HT-29 (cell line): ENCODE data around the gene TRIM28. TPM values are rescaled to one million over a fixed set of nuclear protein-coding genes. Genes with fewer than 3 reads are reported as not detected.
"Not testable (repeated sequence)": the region's sequence is repeated elsewhere in the genome, so short reads cannot be mapped to it uniquely, and the experiment has no call there.

ENCODE experiments used
- DNase-seq: peaks from one replicate; pipeline ENCODE4 v3.0.0-alpha.2; 2015; ENCODE audit warnings: low spot score
- total RNA-seq: library from RNA; depleted of rRNA; stranded (reverse); fragments of >200 nt; shearing (Covaris generic); gene quantifications from 2 replicates; pipeline ENCODE4 v1.2.3, GENCODE V29; 2014; rRNA removed

Gene TRIM28
- total RNA-seq = 1,771 and 1,829 TPM in 2 replicates

DNA sequence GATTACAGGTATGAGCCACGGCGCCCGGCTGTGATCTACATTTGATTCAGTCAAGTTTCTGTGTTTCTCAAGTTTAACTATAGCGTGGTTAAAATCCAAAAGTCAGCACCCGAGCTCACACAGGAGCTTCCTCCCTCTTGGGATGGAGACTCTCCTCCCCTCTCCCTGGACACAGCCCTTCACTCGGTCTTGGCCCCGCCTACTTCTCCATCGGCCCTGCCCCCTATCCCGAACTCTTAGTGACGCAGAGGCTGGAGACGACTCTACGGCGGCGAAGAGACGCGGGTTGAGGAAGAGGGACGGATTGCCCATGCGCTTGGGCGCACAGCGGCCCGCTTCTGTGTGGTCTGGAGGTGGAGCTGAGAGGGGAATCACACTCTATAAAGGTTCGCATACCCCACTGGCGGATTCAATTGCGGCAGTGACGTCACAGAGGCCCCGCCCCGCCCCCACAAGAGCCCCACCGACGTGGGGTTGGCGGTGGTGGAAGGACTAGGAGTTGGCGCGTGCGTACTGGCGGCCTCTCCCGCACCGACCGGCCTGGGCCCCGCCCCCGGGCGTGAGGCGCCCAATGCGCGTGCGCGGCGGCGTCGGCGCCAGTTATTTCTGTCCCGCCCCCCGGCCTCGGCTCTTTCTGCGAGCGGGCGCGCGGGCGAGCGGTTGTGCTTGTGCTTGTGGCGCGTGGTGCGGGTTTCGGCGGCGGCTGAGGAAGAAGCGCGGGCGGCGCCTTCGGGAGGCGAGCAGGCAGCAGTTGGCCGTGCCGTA is at the start of gene TRIM28:
Gene TRIM28, plus strand, starts transcription at position 239 of the 765 bp plus-strand sequence. CDS start 694 bp downstream, outside the sequence.
- DNase-seq = peak; percentile 100

DNA sequence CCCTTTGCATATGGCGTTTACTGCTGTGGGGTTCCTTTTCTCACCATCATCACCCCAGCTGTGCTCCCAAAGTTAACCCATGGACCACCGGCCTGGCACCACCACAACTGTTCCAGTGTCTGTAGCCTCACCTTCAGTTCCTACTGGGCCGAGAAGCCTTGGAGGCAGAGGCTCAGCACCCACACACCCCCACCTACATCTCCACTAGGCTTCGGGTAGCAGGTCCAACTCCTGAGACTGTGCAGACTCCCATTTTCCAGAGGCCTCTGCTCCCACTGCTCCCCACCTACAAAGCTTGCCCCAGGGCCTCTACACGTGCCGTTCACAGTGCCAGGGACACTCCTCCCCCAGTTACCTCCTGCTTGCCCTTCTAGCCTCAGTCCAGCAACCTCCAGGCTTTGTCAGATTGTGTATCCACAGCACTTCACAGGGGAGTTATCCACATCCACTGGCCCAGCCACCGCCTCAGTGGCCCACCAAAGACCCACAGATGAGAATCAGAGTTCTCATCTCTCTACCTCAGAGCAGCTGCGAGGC is 46.2 kb upstream of the TRIM28 start:
- no peak for DNase-seq

DNA sequence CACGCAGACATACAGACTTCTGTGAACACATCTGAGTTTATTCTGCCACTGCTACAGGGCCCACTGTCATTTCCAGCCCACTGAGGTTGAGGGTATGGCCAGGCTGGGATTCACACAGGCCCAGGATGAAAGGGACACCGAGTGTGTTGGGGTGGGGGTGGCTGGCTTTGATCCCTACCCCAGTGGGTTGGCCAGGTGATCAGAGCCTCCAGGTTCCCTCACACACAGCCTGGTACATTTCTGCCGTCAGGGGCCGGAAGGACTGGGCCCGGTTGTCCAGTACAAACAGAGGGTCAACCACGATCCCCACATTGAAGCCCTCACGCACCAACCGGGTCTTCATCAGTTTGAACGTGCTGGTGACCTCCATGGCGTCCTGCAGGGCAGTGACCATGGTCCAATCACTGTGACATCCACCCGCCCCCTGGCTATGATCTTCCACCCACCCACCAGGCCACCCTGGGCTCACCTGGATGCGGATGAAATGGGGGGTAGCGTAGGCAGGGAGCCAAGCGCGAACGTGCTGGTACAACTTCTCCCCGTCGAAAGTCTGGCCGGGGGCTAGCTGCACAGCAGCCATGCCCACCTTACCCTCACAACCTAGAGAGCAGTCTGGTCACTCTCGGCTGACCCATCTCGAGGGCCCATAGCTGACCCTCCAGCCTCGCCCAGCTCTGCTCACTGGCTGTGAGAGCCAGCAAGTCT is 45.4 kb upstream of the TRIM28 start:
- DNase-seq = no peak

DNA sequence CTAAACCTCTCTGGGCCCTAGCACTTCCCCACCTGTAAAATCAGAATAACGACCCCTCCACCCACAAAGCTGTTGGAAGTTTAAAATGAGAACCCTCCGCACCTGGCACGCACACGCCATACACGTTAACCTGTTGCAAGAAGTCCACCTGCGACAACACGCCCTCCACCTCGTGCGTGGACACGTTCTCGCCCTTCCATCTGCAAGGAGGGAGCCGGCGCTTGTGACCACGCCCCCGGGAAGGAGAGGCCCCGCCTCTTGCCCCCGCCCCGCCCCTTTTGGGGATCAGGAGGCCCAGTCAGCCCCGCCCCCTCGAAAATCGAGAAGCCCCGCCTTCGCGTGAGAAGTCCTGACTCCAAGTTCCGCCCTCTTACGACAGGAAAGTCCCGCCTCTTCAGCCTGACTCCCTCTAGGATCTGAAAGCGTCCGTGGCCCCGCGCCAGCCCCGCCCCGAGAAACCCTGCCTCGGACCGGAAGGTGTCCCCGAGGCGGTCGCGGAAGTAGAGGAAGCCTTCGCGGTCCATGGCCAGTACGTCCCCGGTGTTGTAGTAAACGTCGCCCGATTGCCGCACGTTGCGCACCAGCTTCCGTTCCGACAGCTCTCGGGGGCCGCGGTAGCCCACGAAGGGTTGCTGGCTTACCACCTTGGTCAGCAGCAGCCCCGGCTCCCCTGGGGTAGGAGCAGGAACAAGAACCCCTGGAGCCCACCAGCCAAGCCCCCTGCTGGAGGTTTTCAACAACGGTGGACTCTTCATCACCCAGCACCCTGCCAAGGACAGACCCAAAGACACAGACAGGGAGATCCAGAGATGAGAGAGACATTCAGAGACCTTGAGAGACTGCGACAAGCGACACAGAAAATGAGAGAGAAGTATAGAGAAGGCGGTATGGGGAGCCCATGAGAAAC is 44.6 kb upstream of the TRIM28 start:
- DNase-seq = peak; percentile 99

DNA sequence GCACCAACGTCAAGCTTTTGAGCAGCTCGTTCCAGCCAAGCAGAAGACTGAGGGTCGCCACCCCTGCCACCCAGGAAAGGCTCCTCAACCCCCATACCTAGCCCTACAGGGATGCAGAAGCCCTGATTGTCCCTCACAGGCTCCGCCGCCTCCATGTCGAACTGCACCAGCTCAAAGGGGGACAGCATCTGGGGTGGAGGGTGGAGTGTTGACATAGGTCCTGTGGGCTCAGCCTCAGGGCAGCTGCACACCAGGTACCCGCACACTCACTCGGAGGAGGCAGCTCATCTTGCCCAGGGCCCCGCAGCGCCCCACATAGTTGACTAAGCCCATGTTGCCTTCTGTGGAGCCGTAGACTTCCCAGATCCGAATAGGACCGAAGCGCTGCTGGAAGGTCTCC is 43.6 kb upstream of the TRIM28 start:
- no peak for DNase-seq

DNA sequence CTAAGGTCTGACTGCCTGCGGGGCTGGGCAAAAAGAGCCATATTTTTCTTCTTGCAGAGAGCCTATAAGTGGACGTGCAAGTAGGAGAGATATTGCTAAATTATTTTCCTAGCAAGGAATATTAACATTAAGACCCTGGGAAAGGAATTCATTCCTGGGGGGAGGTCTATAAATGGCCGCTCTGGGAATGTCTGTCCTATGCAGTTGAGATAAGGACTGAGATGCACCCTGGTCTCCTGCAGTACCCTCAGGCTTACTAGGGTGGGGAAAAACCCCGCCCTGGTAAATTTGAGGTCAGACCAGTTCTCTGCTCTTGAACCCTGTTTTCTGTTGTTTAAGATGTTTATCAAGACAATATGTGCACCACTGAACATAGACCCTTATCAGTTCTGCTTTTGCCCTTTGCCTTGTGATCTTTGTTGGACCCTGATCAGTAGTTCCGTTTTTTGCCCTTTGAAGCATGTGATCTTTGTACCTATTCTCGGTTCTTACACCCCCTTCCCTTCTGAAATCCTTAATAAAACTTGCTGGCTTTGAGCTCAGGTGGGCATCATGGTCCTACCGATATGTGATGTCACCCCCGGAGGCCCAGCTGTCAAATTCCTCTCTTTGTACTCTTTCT is 36.2 kb upstream of the TRIM28 start:
- not testable (repeated sequence) for DNase-seq

DNA sequence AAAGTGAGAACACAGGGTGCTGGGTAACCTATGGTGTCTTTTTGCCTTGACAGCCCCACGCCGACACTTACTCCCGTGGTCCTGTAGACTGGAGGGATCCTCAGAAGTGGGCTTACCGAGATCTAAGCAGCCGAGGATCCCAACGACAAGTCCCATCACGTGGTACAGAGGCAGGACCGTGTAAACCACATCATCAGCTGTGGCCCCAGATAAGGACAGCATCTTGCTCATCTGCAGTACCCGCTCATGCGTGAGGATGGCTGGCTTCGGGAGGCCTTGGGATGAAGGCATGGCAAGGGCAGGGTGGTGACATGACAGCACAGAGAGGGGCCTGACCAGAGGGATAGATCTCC is 34.2 kb upstream of the TRIM28 start:
- no peak for DNase-seq

DNA sequence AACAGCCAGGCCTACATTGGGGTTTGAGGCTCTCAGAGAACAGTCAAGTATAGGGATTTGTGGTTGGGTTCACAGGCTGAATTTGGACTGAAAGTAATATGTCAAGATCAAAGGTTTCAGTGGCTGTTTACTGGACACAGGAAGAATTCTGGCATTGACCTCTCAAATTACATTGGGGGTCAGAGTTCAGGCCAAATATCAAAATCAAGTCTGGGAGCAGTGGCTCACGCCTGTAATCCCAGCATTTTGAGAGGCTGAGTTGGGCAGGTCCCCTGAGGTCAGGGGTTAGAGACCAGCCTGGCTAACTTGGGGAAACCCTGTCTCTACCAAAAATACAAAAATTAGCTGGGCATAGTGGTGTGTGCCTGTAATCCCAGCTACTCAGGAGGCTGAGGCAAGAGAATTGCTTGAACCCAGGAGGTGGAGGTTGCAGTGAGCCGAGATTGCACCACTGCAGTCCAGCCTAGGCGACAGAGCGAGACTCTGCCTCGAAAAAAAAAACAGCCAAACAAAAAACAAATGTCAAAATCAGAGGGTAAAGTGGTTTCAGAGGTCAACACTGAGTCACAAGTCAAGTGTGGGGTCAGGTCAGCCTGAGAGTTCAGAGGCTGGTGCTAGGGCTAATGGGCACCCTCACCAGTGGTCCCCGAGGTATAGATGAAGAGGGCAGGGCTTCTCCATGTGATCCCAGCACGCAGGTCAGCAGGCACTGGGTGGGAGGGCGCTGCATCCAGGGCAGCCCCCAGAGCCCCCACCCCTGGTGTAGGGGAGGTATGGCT is 33.6 kb upstream of the TRIM28 start:
- DNase-seq = no peak

DNA sequence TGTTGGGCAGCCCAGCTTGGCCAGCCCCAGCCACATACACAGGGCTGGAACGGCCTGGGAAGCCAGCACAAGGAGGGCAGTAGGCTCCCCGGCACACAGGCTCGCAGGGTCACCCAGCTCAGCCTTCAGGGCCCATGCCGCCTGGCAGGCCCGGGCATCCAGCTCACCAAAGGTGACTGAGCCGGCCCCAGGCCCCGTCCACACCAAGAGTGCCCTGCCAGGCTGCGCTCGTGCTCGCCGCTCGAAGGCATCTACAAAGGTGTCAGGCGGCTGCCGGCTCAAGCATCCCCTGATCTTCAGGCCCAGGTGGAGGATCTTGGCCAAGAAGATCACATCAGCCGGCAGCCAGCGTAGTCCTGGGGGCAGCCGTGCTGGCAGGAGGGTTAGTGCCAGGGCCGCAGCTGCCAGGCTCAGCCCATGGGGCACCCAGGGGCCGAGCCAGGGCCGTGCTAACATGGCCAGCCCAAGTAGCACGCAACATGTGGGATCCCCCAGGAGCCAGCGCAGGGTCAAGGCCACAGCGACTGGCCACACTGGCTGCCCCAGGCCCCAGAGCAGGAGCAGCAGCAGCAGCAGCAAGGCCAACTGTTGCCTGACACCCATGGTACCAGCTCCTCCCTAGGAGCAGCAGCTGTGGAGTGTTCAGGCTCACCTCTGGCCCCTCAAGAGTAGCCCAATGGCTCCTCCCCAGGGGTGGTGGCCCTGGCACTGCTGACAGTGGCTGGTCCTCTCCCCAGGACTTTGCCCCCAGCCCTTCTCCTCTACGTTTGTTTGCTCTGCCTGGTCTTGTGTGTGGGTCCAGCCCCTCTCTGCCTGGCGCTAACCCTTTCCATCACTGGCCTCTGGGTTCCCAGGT is 32.3 kb upstream of the TRIM28 start, which contains the start of gene SLC27A5:
Gene SLC27A5, minus strand, starts transcription at position 640 of the 856 bp plus-strand sequence. Its CDS starts 37 bp downstream, at position 603.
- peak; percentile 61 for DNase-seq

DNA sequence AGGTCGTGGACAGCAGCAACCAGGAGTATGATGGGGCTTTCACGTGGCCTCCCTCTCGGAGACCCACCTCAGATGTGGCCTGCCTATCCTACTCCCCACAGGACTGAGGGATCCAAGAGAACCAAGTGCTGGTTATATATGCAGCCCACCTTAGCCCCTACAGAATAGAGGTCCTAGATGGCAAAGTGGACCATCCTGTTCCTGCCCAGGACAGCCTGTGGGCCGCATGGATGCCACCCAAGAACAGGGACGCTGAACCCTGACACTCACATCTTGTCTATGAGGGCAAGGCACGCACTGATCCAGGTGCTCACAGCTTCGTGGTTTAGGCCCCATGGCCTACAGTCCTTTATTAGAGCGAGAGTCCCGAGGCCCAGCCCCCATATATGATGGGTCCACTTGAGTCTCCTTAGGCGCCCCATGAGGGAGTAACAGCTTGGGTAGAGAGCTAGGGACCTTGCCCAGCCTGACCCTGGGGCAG is 30.6 kb upstream of the TRIM28 start:
- DNase-seq = peak; percentile 28

DNA sequence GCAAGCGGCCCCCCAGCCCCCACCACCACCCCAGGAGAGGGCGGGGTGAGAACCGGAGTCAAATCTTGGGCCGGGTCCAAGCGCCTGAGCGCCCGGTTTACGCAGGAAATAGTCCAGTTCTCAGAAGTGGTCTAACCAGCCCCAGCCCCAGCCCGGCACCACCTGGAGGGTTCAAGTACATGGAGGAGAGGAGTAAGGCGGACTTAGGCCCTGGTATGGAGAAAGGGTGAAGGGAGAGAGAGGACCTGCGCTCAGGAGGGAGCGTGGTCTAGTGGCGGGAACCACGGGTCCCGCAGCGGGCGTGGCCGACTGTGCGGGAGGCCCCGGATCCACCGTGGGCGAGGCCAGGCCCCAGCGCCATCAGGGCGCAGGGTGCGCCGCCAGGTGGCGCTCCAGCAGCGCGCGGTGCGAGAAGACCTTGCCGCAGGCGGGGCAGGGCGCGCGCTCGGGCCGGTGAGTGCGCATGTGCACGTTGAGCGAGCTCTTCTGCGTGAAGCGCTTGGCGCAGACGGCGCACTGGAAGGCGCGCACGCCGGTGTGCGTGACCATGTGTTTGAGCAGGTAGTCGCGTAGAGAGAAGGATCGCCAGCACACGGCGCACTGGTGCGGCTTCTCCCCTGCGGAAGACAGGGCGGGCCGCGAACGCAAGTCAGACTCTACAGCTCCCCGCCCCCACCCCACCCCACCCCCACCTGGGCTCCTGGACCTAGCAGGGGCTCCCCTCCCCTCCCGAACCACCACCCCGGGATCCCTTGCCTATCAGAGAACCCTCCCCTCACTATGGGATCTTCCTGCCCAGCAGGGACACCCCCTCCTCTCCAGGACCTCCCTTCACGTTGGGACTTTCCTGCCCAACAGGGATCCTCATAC is 29.9 kb upstream of the TRIM28 start:
- peak; percentile 99 for DNase-seq

DNA sequence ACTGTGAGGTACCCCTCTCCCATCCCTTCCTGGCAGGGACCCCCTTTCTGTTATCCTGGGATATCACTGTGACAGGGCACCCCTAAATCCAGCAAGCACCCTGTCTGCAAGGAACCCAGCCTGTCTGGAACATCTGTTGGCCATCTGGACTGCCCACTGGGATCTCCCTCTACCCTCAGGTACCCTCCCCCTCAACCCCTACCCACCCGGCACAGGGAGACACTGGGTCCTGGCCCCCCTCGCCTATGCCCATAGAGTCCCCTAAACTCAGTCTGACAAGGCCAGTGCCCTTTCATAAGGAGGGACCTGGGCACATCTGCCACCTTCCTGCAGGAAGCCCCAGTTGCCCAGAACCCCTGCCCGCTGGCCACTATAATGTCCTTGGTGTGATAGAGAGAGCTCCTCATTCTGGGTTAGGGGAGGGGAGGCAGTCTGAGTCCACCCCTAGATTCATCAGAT is 29.3 kb upstream of the TRIM28 start:
- DNase-seq = no peak

DNA sequence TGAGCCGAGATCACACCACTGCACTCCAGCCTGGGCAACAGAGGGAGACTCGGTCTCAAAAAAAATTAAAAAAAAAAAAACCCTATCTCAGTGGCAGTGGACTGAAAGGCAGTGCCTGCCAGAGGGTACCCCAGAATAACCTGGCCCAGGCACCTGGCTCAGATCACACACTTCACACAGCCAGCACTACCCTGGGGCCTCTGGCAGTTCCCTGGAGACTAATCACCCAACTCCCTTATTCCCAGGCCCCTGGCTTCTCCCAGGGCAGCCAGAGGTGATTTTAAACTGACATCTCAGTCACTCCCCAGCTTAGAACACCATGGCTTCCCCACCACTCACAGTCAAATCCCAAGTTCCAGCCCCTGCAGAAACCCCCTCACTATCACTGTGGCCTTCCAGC is 28.6 kb upstream of the TRIM28 start:
- DNase-seq = no peak

DNA sequence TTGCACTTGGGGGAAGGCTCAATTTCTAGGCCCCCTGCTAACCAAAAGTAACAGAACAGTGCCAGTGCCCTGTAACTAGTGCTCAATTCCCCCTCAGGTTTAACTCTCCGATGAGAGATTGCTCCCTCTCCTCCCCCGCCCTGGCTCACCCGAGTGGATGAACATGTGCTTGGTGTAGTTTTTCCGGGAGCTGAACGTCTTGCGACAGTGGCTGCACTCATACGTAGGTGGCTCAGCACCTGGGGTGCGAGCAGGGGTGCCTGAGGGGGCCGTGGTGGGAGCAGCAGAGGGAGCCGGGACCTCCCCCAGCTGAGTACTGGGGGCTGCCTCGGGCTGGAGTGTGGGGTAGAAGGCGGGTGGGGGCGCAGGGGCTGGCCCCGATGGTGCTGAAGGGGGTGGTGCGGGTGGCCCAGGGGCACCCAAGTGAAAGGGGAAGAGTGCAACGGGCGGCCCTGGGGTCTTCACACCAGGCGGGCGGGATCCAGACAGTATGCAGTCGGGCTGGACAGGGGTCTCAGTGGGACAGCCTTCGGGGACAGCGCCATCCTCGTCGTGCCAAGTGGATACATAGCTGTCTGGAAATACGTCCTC is 27.5 kb upstream of the TRIM28 start:
- no peak for DNase-seq

DNA sequence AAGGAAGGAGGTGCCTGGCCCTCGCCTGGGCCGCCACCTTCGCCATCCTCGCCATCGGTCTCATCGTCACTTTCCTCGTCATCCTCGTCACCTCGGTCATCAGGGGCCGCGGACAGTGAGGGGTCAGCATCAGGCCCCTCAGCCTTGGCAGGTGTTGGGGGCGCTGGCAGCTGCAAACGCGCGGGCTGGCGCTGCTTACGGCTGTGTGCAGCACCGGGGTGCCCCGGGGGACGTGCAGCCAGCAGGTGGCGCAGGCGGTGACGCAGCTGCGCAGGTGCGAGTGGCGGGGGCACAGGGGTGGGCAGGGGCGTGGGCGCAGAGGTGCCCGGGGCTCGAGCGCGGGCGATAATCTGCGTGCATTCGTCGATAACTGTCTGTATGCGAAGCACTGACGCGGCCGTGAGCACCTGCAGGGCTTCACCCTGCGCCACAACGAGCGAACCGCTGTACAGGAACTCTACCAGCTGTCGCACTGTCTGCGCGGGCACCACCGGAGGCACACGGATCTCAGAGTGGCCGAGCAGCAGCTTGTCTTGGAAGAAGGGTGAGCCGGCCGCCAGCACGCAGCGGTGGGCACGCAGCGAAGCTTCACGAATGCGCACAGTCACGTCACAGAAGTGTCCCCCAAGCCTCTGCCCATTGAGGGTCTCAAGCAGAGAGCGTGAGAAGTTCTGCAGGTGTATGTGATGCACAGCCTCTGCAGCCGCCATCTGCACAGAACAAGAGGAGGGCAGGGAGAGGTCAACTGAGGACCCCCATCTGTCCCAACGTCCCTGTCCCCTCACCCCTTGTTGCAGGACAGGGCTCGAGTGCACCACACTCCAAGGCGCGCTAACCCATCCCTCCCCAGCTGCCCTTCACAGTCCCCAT is 26.7 kb upstream of the TRIM28 start:
- no peak for DNase-seq

DNA sequence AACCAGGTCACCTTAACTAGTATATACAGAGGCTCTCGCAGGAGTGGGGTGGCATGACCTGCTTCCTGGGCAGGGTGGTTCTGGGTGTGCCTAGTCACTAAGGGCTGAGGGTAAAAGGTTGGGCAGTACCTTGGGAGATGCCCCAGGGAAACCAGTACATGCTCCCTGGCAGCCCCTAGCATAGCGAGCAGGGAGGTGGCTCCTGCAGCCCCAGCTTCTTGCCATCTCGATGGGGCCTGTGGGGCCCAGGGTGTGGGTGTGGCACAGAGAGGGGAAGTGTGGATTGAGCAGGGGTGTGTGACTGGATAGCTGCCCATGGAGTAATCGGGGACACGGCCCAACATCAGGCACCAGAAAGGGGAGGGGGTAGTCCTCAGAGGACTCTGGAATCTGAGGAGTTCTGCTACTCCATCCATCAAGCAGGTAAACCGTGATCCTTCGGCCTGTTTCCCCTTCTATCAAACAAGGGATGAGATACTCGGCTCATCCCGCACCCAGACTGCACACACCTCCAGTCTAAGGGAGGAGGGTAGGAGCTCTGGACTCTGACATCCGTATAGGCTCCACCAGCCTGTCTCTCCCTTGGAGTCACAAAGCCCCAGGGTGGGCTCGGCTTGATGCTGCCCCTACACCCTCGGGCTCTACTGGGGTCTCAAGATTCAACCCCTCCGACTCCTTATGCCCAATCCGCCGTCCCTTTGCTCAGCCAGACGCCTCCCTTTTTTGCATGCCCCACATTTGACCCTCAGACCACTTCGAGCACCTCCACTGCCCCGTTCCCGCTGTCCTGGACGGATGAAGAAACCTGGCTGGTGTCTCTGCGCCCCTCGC is 25.4 kb upstream of the TRIM28 start:
- DNase-seq = peak; percentile 17
